ENCODE results near the gene TMEM163.

The TMEM163 gene

GRCh38 chr2:134408386-134408785, 310.4 kb downstream of the TMEM163 start:
- H3K79me2 ChIP-seq (ENCODE audit: insufficient read depth, low read length), result no peaks in the 10 kb centered on the region
- H3K27ac ChIP-seq (ENCODE audit: low read depth, low read length, poor library complexity, severe bottlenecking), result peak overlapping the region; percentile 64
- H3K27me3 ChIP-seq (ENCODE audit: insufficient read depth, low read length), result no peaks in the 10 kb centered on the region
- no peaks in the 10 kb centered on the region; the same call in 1 of the 2 replicates for H3F3A ChIP-seq (ENCODE audit: insufficient read depth, low read length)
- peaks cover 64% of the 10 kb centered on the region; the same call in 1 of the 2 replicates for H3K36me3 ChIP-seq (ENCODE audit: insufficient read depth, low read length)
- no peaks in the 10 kb centered on the region for H4K20me1 ChIP-seq (ENCODE audit: insufficient read depth, low read length)
- H3K4me1 ChIP-seq (ENCODE audit: insufficient read depth, low read length, severe bottlenecking), result peaks cover 70% of the 10 kb centered on the region
- peak overlapping the region; percentile 34; the same call in 1 of the 2 replicates for H3K4me2 ChIP-seq (ENCODE audit: low read length)
- H3K4me3 ChIP-seq (ENCODE audit: low read depth, low read length, poor library complexity, severe bottlenecking), result no peak overlapping the region
- H2AFZ ChIP-seq (ENCODE audit: low read length), result no peak overlapping the region
- H3K9me3 ChIP-seq (ENCODE audit: low read length), result no peaks in the 10 kb centered on the region
- H3K9ac ChIP-seq (ENCODE audit: low read length), result no peak overlapping the region
- no peaks in the 10 kb centered on the region for H3K9me2 ChIP-seq (ENCODE audit: low read depth, low read length)
- TF ChIP-seq CTCF (IDR thresholded peaks at IDR 0.05; ENCODE audit: low read length), result no peak
- no peak for TF ChIP-seq EZH2 (IDR thresholded peaks at IDR 0.05; ENCODE audit: borderline replicate concordance, low read length)

GRCh38 chr2:134407154-134407890, 311.5 kb downstream of the TMEM163 start:
- H3K9ac ChIP-seq (ENCODE audit: low read length), result no peak overlapping the region
- no peaks in the 10 kb centered on the region for H4K20me1 ChIP-seq (ENCODE audit: insufficient read depth, low read length)
- H3K4me2 ChIP-seq (ENCODE audit: low read length), result no peak overlapping the region; the same call in 1 of the 2 replicates
- no peaks in the 10 kb centered on the region for H3K9me2 ChIP-seq (ENCODE audit: low read depth, low read length)
- TF ChIP-seq EZH2 (IDR thresholded peaks at IDR 0.05; ENCODE audit: borderline replicate concordance, low read length), result no peak
- no peak for TF ChIP-seq CTCF (IDR thresholded peaks at IDR 0.05; ENCODE audit: low read length)
- no peaks in the 10 kb centered on the region; the same call in 1 of the 2 replicates for H3F3A ChIP-seq (ENCODE audit: insufficient read depth, low read length)
- H3K9me3 ChIP-seq (ENCODE audit: low read length), result no peaks in the 10 kb centered on the region
- H3K27ac ChIP-seq (ENCODE audit: low read depth, low read length, poor library complexity, severe bottlenecking), result peak overlapping the region; percentile 64
- peaks cover 65% of the 10 kb centered on the region for H3K4me1 ChIP-seq (ENCODE audit: insufficient read depth, low read length, severe bottlenecking)
- no peaks in the 10 kb centered on the region for H3K79me2 ChIP-seq (ENCODE audit: insufficient read depth, low read length)
- no peaks in the 10 kb centered on the region for H3K27me3 ChIP-seq (ENCODE audit: insufficient read depth, low read length)
- no peak overlapping the region for H2AFZ ChIP-seq (ENCODE audit: low read length)
- H3K36me3 ChIP-seq (ENCODE audit: insufficient read depth, low read length), result peaks cover 64% of the 10 kb centered on the region; the same call in 1 of the 2 replicates
- H3K4me3 ChIP-seq (ENCODE audit: low read depth, low read length, poor library complexity, severe bottlenecking), result no peak overlapping the region

- no peaks in the 10 kb centered on the region for H3K27me3 ChIP-seq (ENCODE audit: insufficient read depth, low read length)
- no peak overlapping the region for H3K4me2 ChIP-seq (ENCODE audit: low read length)
- no peaks in the 10 kb centered on the region for H4K20me1 ChIP-seq (ENCODE audit: insufficient read depth, low read length)
- H3K9me3 ChIP-seq (ENCODE audit: low read length), result no peaks in the 10 kb centered on the region
- no peak overlapping the region for H2AFZ ChIP-seq (ENCODE audit: low read length)
- TF ChIP-seq EZH2 (IDR thresholded peaks at IDR 0.05; ENCODE audit: borderline replicate concordance, low read length) (no peak), CTCF (IDR thresholded peaks at IDR 0.05; ENCODE audit: low read length) (no peak)
- H3K36me3 ChIP-seq (ENCODE audit: insufficient read depth, low read length), result peaks cover 66% of the 10 kb centered on the region; the same call in 1 of the 2 replicates
- no peak overlapping the region for H3K9ac ChIP-seq (ENCODE audit: low read length)
- H3F3A ChIP-seq (ENCODE audit: insufficient read depth, low read length), result no peaks in the 10 kb centered on the region; the same call in 1 of the 2 replicates
- peak overlapping the region; percentile 64 for H3K27ac ChIP-seq (ENCODE audit: low read depth, low read length, poor library complexity, severe bottlenecking)
- no peaks in the 10 kb centered on the region for H3K9me2 ChIP-seq (ENCODE audit: low read depth, low read length)
- H3K4me3 ChIP-seq (ENCODE audit: low read depth, low read length, poor library complexity, severe bottlenecking), result no peak overlapping the region
- no peaks in the 10 kb centered on the region for H3K79me2 ChIP-seq (ENCODE audit: insufficient read depth, low read length)
- peaks cover 60% of the 10 kb centered on the region for H3K4me1 ChIP-seq (ENCODE audit: insufficient read depth, low read length, severe bottlenecking)
Measured at GRCh38 chr2:134406736-134407135, 312.1 kb downstream of the TMEM163 start.

All from OCI-LY1 (cell line).